Stimulated activated CD8-positive, alpha-beta memory T cell treated with anti-CD3 and anti-CD28 coated beads, Interleukin-4, amount 100 ng/mL, for 24 hours (primary cell): ENCODE results near the gene GZMH.
"Not testable (repeated sequence)": the region's sequence is repeated elsewhere in the genome, so short reads cannot be mapped to it uniquely, and the experiment has no call there.

Source experiments
- DNase-seq: peaks from one replicate; pipeline ENCODE4 v3.0.0-alpha.2; 2020; ENCODE audit warnings: low read depth

Gene GZMH

GRCh38 chr14:24595073-24595808 lies 14.2 kb downstream of the GZMH start:
- DNase-seq = no peak

GRCh38 chr14:24591004-24591403 lies 18.5 kb downstream of the GZMH start:
- not testable (repeated sequence) for DNase-seq

- not testable (repeated sequence) for DNase-seq
Observed at GRCh38 chr14:24584402-24584801, 25.1 kb downstream of the GZMH start.

GRCh38 chr14:24578558-24578957 lies 30.9 kb downstream of the GZMH start:
- DNase-seq = no peak

GRCh38 chr14:24576771-24577170 lies 32.7 kb downstream of the GZMH start:
- no peak for DNase-seq

GRCh38 chr14:24576182-24576581 lies 33.3 kb downstream of the GZMH start, which contains the start of gene CTSG:
TSS of gene CTSG (minus strand) at chr14:24576250. CDS start at chr14:24576223, 27 bp downstream.
- DNase-seq = no peak

- DNase-seq = no peak
Observed at GRCh38 chr14:24574206-24574774, 35.2 kb downstream of the GZMH start.

GRCh38 chr14:24566318-24566717 lies 43.2 kb downstream of the GZMH start:
- no peak for DNase-seq

GRCh38 chr14:24565766-24566165 lies 43.7 kb downstream of the GZMH start:
- DNase-seq = no peak

- DNase-seq = no peak
Observed at GRCh38 chr14:24563505-24563904, 46.0 kb downstream of the GZMH start.

- DNase-seq = no peak
Observed at GRCh38 chr14:24556756-24557155, 52.7 kb downstream of the GZMH start.
